HCT116 (cell line): ENCODE measurements around the gene SAA1. TPM values are rescaled to one million over a fixed set of nuclear protein-coding genes. Genes with fewer than 3 reads are reported as not detected.

ENCODE experiments used
- ATAC-seq: fragments of 200-7000 bp; cut with Tn5 transposase; 2 replicates; pipeline ENCODE4 v1.9.1; 2020; ENCODE audit warnings: mild to moderate bottlenecking, moderate library complexity
- BruUV-seq: library from RNA; stranded (reverse); fragments of 400-500 nt; replicated peaks from 2 replicates; lab custom pipeline; 2021; lab: Mats Ljungman, UMichigan
- CTCF ChIA-PET: fragments of 300-600 bp; sonication (Branson Sonifier 250); formaldehyde crosslinking; loops from one replicate; lab custom pipeline; 2021; ENCODE audit warnings: antibody characterized with exemption; lab: Charles Lee
- POLR2A ChIA-PET: fragments of 300-600, 350-600 bp; sonication (Branson Sonifier 250); formaldehyde crosslinking; loops from one replicate; lab custom pipeline; 2021; ENCODE audit warnings: antibody characterized with exemption; lab: Charles Lee
- RAD21 ChIA-PET, 2 experiments: fragments of 300-600 bp; sonication (Branson Sonifier 250); formaldehyde crosslinking; loops; one replicate each; lab custom pipeline; 2023; ENCODE audit warnings: low total read pairs in 2 of 2; ENCODE audit not compliant: uncharacterized antibody in 2 of 2, unreplicated experiment in 2 of 2, low non-redundant PET in 1 of 2; lab: Charles Lee
- DNase-seq: peaks from one replicate; pipeline ENCODE4 v3.0.0-alpha.2; 2010; ENCODE audit warnings: low read depth, low spot score
- H2AFZ ChIP-seq: fragments of 200-600 bp; shearing (Covaris generic), sonication (generic); 2 replicates; pipeline ENCODE4 v1.6.1; 2017; ENCODE audit warnings: low read depth, mixed run types, mixed read lengths, antibody characterized with exemption, low read length; ENCODE audit not compliant: poor library complexity, severe bottlenecking
- H3K27ac ChIP-seq: 2 replicates; pipeline ENCODE4 v1.5.1; 2012; ENCODE audit warnings: low read depth, low read length
- H3K27me3 ChIP-seq: fragments of 200-600 bp; sonication (generic); 2 replicates; pipeline ENCODE4 v1.6.1; 2016; ENCODE audit warnings: mixed run types, low read length, mixed read lengths; ENCODE audit not compliant: insufficient read depth
- H3K36me3 ChIP-seq, 2 experiments: fragments of 200-500 bp in 1 of 2; fragments of 200-600 bp in 1 of 2; sonication (Bioruptor generic) in 1 of 2; sonication (generic) in 1 of 2; 2 replicates each; pipeline versions ENCODE4 v1.5.1 to v1.6.1; 2014 to 2016; ENCODE audit warnings: low read length in 2 of 2, inconsistent platforms in 1 of 2, mixed read lengths in 1 of 2, mixed run types in 1 of 2; ENCODE audit not compliant: insufficient read depth in 2 of 2, control insufficient read depth in 1 of 2
- H3K4me1 ChIP-seq, 2 experiments: fragments of 200-600 bp in 1 of 2; sonication (generic) in 1 of 2; 2 replicates each; pipeline versions ENCODE4 v1.5.1 to v1.6.1; 2012 to 2017; ENCODE audit warnings: low read length in 2 of 2, inconsistent platforms in 1 of 2, mild to moderate bottlenecking in 1 of 2, mixed read lengths in 1 of 2, mixed run types in 1 of 2, moderate library complexity in 1 of 2; ENCODE audit not compliant: insufficient read depth in 2 of 2, control insufficient read depth in 1 of 2
- H3K4me2 ChIP-seq: fragments of 200-600 bp; sonication (generic); 2 replicates; pipeline ENCODE4 v1.6.1; 2017; ENCODE audit warnings: mixed run types, low read length, mixed read lengths
- H3K4me3 ChIP-seq, 2 experiments: fragments of 200-600 bp in 1 of 2; sonication (generic) in 1 of 2; replicated peaks in 1 of 2; 2 replicates each; pipeline ENCODE4 v1.5.1; 2011 to 2016; ENCODE audit warnings: low read length in 2 of 2, control low read depth in 1 of 2, low read depth in 1 of 2, mild to moderate bottlenecking in 1 of 2, mixed read lengths in 1 of 2, mixed run types in 1 of 2
- H3K79me2 ChIP-seq: fragments of 200-600 bp; sonication (generic); 2 replicates; pipeline ENCODE4 v1.6.1; 2017; ENCODE audit warnings: mild to moderate bottlenecking, mixed run types, low read length, moderate library complexity, mixed read lengths; ENCODE audit not compliant: insufficient read depth
- H3K9ac ChIP-seq: fragments of 200-600 bp; sonication (generic); 2 replicates; pipeline ENCODE4 v1.6.1; 2016; ENCODE audit warnings: low read length, mixed read lengths
- H3K9me2 ChIP-seq: fragments of 200-600 bp; sonication (generic), shearing (Covaris generic); 2 replicates; pipeline ENCODE4 v1.6.1; 2017; ENCODE audit warnings: mixed run types, mild to moderate bottlenecking, moderate library complexity; ENCODE audit not compliant: insufficient read depth
- H3K9me3 ChIP-seq, 2 experiments: fragments of 200-500 bp in 1 of 2; fragments of 200-600 bp in 1 of 2; sonication (Bioruptor generic) in 1 of 2; sonication (generic) in 1 of 2; 2 replicates each; pipeline ENCODE4 v1.6.1; 2014 to 2017; ENCODE audit warnings: low read length in 2 of 2, mixed read lengths in 2 of 2, inconsistent platforms in 1 of 2, low read depth in 1 of 2, mild to moderate bottlenecking in 1 of 2, mixed run types in 1 of 2, moderate library complexity in 1 of 2; ENCODE audit not compliant: control insufficient read depth in 1 of 2, insufficient read depth in 1 of 2
- H4K20me1 ChIP-seq: fragments of 200-600 bp; sonication (generic), shearing (Covaris generic); 2 replicates; pipeline ENCODE4 v1.6.1; 2017; ENCODE audit warnings: mixed run types, mild to moderate bottlenecking, moderate library complexity; ENCODE audit not compliant: insufficient read depth
- ATF3 ChIP-seq: IDR thresholded peaks from 2 replicates; pipeline ENCODE4 v1.6.1; 2012
- CBX3 ChIP-seq: IDR thresholded peaks from 2 replicates; pipeline ENCODE4 v1.6.1; 2012; ENCODE audit warnings: low read depth
- CTCF ChIP-seq, 3 experiments: fragments of 200-600 bp in 1 of 3; sonication (generic) in 1 of 3; IDR thresholded peaks in 2 of 3; conservative IDR thresholded peaks in 1 of 3; 2 replicates each; pipeline ENCODE4 v1.5.1; 2012 to 2017; ENCODE audit warnings: low read depth in 2 of 3, low read length in 2 of 3, antibody characterized with exemption in 1 of 3, borderline replicate concordance in 1 of 3, control low read depth in 1 of 3, mild to moderate bottlenecking in 1 of 3, mixed read lengths in 1 of 3, mixed run types in 1 of 3, moderate library complexity in 1 of 3; ENCODE audit not compliant: insufficient read depth in 1 of 3
- EGR1 ChIP-seq: IDR thresholded peaks from 2 replicates; pipeline ENCODE4 v1.6.1; 2012; ENCODE audit warnings: low read depth
- ELF1 ChIP-seq: IDR thresholded peaks from 2 replicates; pipeline ENCODE4 v1.6.1; 2012; ENCODE audit warnings: low read depth, borderline replicate concordance
- EZH2 ChIP-seq: fragments of 200-600 bp; sonication (generic); IDR thresholded peaks from 2 replicates; pipeline ENCODE4 v1.6.1; 2017; ENCODE audit warnings: antibody characterized with exemption, mixed run types
- JUND ChIP-seq: IDR thresholded peaks from 2 replicates; pipeline ENCODE4 v1.6.1; 2012
- POLR2AphosphoS5 ChIP-seq: IDR thresholded peaks from 2 replicates; pipeline ENCODE4 v1.6.1; 2011; ENCODE audit warnings: mild to moderate bottlenecking, low read depth, low read length, moderate library complexity
- RAD21 ChIP-seq: IDR thresholded peaks from 2 replicates; pipeline ENCODE4 v1.6.1; 2012; ENCODE audit warnings: low read depth, mild to moderate bottlenecking
- SIN3A ChIP-seq: IDR thresholded peaks from 2 replicates; pipeline ENCODE4 v1.6.1; 2012; ENCODE audit warnings: low read depth
- SP1 ChIP-seq: IDR thresholded peaks from 2 replicates; pipeline ENCODE4 v1.6.1; 2012; ENCODE audit warnings: low read depth
- TCF7L2 ChIP-seq: IDR thresholded peaks from 2 replicates; pipeline ENCODE4 v1.7.0; 2011; ENCODE audit warnings: borderline replicate concordance, inconsistent platforms; ENCODE audit not compliant: insufficient read depth, insufficient read length; ENCODE audit errors: extremely low read depth
- ZFX ChIP-seq: fragments of 450-650 bp; IDR thresholded peaks from 2 replicates; pipeline ENCODE4 v1.6.1; 2017
- intact Hi-C: fragments of 100-400 bp; cut with micrococcal nuclease; formaldehyde crosslinking; loops from 2 replicates; pipeline ENCODE4 v1.10.0; 2022
- total RNA-seq: library from RNA; stranded (reverse); gene quantifications from one replicate; pipeline ENCODE4 v1.2.1, GENCODE V29; 2021; ENCODE audit not compliant: unreplicated experiment

The SAA1 gene
- total RNA-seq, 1 experiment from 2014 or later = 8.6 TPM

- ChIA-PET CTCF (interaction anchor here (1.0 kb wide), 1 partner anchor 133 kb away, joined by 3 read pairs; the partner anchor contains the start of gene SAAL1), POLR2A (no interaction called here), RAD21 (no interaction called here)
- no peak overlapping the region for H3K27ac ChIP-seq
- H3K27me3 ChIP-seq = peaks cover 20% of the 10 kb centered on the region
- no peak overlapping the region for H3K9ac ChIP-seq
- H3K79me2 ChIP-seq = no peaks in the 10 kb centered on the region
- H3K9me3 ChIP-seq = no peaks in the 10 kb centered on the region
- no peak for TF ChIP-seq EGR1
- no peak for TF ChIP-seq JUND
- no peak for TF ChIP-seq EZH2
- no peak for TF ChIP-seq RAD21
- TF ChIP-seq POLR2AphosphoS5 = no peak
- TF ChIP-seq ELF1 = no peak
- no peak for TF ChIP-seq SIN3A
- no peak for TF ChIP-seq SP1
- TF ChIP-seq ZFX = no peak
- ATAC-seq = no peak
- DNase-seq = no peak
- H3K4me3 ChIP-seq = no peak overlapping the region
- intact Hi-C loops = no loop called here
- no peaks in the 10 kb centered on the region for H4K20me1 ChIP-seq
- H3K4me1 ChIP-seq = no peaks in the 10 kb centered on the region
- no peak overlapping the region for H3K4me2 ChIP-seq
- H2AFZ ChIP-seq = no peak overlapping the region
- BruUV-seq = no TSS peak
- no peaks in the 10 kb centered on the region for H3K36me3 ChIP-seq
- H3K9me2 ChIP-seq = no peaks in the 10 kb centered on the region
These were observed 26.4 kb upstream of the SAA1 start for GRCh38 chr11:18239655-18240054.

- H4K20me1 ChIP-seq = no peaks in the 10 kb centered on the region
- TF ChIP-seq TCF7L2 = no peak
- TF ChIP-seq RAD21 = peak; percentile 85
- TF ChIP-seq ATF3 = no peak
- 0 out of 2 replicates have a peak, but pooled peaks have one; percentile 25 for TF ChIP-seq CBX3
- TF ChIP-seq CTCF (IDR thresholded peaks at IDR 0.05 in 2 of 3, conservative IDR thresholded peaks at IDR 0.05 in 1 of 3; ENCODE audit: borderline replicate concordance in 1 of 3, insufficient read depth in 1 of 3, low read depth in 2 of 3, low read length in 2 of 3) = peak; percentile 65 to 94 (median 80); a peak in 5 of 6 replicates
- TF ChIP-seq, all 23 proteins: peak for 3
- Histone ChIP-seq H3K9ac (no peak overlapping the region), H3K79me2 (no peaks in the 10 kb centered on the region), H3K4me1 (no peaks in the 10 kb centered on the region; a peak in 1 of 4 replicates), H3K9me3 (no peaks in the 10 kb centered on the region), H3K27me3 (no peaks in the 10 kb centered on the region), H3K36me3 (no peaks in the 10 kb centered on the region), H3K9me2 (no peaks in the 10 kb centered on the region), H3K4me3 (no peak overlapping the region), H3K27ac (no peak overlapping the region), H3K4me2 (no peak overlapping the region), H2AFZ (peak overlapping the region; percentile 70)
- intact Hi-C loops = loop anchor here (2.0 kb wide), 2 partner anchors 279 to 493 kb away; no protein-coding TSS in a partner anchor
- ATAC-seq (peak; percentile 87), DNase-seq (peak; percentile 63)
- ChIA-PET CTCF (interaction anchor here (0.6 to 2.1 kb wide), 36 partner anchors 9 to 818 kb away, joined by 3 to 22 read pairs (median 4); partner anchors contain the start of gene TSG101), RAD21 (no interaction called here), POLR2A (interaction anchor here (0.5 kb wide), 1 partner anchor 976 kb away, joined by 3 read pairs; no protein-coding TSS in a partner anchor)
- BruUV-seq = no TSS peak
These were observed 22.2 kb upstream of the SAA1 start for GRCh38 chr11:18243783-18244362.
